SK-N-SH (cell line): Measurements from ENCODE around the gene ZNF609.

Experiments used
- MAX ChIP-seq: IDR thresholded peaks from 2 replicates; pipeline ENCODE4 v1.4.0; 2012; ENCODE audit warnings: low read depth
- RCOR1 ChIP-seq: fragments of 150-350 bp; IDR thresholded peaks from 2 replicates; pipeline ENCODE4 v1.6.1; 2017; ENCODE audit warnings: antibody characterized with exemption, low read length
- RFX5 ChIP-seq: IDR thresholded peaks from 2 replicates; pipeline ENCODE4 v1.6.1; 2012; ENCODE audit warnings: mild to moderate bottlenecking, improper control_type of control experiment, low read length
- TF ChIP-seq, protein P1 (sequence below): fragments of 200-600 bp; sonication (generic); IDR thresholded peaks from 2 replicates; pipeline ENCODE4 v1.6.1; 2017; ENCODE audit warnings: antibody characterized with exemption, mild to moderate bottlenecking, moderate library complexity
- TF ChIP-seq, protein P2 (sequence below): fragments of 150-350 bp; IDR thresholded peaks from 2 replicates; pipeline ENCODE4 v1.6.1; 2017; ENCODE audit warnings: antibody characterized with exemption, low read length, low read depth, borderline replicate concordance
- TF ChIP-seq, protein P3 (sequence below): IDR thresholded peaks from 2 replicates; pipeline ENCODE4; 2012

DNA sequence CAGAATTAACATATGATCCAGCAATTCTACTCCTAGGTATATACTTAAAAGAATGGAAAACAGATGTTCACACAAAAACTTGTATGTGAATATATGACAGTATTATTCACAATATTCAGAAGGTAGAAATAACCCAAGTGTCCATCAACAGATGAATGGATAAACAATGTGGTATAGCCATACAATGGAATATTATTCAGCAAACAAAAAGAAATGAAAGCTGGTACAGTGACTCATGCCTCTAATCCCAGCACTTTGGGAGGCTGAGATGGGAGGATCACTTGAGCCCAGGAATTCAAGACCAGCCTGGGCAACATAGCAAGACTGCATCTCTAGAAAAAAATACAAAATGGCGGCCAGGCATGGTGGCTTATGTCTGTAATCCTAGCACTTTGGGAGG lies 185.6 kb downstream of the ZNF609 start:
- no peak for TF ChIP-seq RCOR1
- TF ChIP-seq, protein P1, sequence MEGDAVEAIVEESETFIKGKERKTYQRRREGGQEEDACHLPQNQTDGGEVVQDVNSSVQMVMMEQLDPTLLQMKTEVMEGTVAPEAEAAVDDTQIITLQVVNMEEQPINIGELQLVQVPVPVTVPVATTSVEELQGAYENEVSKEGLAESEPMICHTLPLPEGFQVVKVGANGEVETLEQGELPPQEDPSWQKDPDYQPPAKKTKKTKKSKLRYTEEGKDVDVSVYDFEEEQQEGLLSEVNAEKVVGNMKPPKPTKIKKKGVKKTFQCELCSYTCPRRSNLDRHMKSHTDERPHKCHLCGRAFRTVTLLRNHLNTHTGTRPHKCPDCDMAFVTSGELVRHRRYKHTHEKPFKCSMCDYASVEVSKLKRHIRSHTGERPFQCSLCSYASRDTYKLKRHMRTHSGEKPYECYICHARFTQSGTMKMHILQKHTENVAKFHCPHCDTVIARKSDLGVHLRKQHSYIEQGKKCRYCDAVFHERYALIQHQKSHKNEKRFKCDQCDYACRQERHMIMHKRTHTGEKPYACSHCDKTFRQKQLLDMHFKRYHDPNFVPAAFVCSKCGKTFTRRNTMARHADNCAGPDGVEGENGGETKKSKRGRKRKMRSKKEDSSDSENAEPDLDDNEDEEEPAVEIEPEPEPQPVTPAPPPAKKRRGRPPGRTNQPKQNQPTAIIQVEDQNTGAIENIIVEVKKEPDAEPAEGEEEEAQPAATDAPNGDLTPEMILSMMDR = no peak
- TF ChIP-seq, protein P2, sequence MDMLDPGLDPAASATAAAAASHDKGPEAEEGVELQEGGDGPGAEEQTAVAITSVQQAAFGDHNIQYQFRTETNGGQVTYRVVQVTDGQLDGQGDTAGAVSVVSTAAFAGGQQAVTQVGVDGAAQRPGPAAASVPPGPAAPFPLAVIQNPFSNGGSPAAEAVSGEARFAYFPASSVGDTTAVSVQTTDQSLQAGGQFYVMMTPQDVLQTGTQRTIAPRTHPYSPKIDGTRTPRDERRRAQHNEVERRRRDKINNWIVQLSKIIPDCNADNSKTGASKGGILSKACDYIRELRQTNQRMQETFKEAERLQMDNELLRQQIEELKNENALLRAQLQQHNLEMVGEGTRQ = no peak
- TF ChIP-seq, protein P3, sequence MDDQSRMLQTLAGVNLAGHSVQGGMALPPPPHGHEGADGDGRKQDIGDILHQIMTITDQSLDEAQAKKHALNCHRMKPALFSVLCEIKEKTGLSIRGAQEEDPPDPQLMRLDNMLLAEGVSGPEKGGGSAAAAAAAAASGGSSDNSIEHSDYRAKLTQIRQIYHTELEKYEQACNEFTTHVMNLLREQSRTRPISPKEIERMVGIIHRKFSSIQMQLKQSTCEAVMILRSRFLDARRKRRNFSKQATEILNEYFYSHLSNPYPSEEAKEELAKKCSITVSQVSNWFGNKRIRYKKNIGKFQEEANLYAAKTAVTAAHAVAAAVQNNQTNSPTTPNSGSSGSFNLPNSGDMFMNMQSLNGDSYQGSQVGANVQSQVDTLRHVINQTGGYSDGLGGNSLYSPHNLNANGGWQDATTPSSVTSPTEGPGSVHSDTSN = no peak
- no peak for TF ChIP-seq MAX
- no peak for TF ChIP-seq RFX5
